ENCODE data around the gene SIRT2. TPM values are rescaled to one million over a fixed set of nuclear protein-coding genes. Genes with fewer than 3 reads are reported as not detected.

Gene SIRT2
- total RNA-seq, 2 experiments from 2014 or later, result 25.5 to 32.1 TPM

DNA sequence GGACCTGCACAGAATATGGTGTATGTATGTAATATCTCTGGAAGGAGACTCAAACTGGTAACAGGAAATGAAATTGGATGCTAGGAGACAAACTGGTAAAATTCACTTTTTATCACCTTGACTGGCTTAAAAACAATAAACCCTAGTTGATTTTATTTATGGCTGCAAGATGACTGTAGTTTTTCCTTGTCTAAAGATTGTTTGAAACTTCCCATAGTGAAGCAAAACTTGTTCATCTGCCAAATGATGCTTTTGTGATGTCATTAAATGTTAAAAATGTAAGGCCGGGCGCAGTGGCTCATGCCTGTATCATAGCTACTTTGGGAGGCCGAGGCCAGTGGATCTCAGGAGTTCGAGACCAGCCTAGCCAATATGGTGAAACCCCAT lies 65.3 kb downstream of the SIRT2 start:
- Histone ChIP-seq H3K36me3 (ENCODE audit: insufficient read depth, low read length) (peaks cover 50% of the 10 kb centered on the region), H3K4me1 (ENCODE audit: insufficient read depth, low read length, poor library complexity, severe bottlenecking) (peaks cover 17% of the 10 kb centered on the region), H3K4me2 (ENCODE audit: low read length) (no peak overlapping the region), H3K27ac (ENCODE audit: low read depth, low read length, poor library complexity, severe bottlenecking) (no peak overlapping the region), H3K79me2 (ENCODE audit: insufficient read depth, low read depth, low read length) (peaks cover 7% of the 10 kb centered on the region; the same call in 1 of the 2 replicates), H3K4me3 (ENCODE audit: low read depth, low read length, poor library complexity, severe bottlenecking) (no peak overlapping the region), H4K20me1 (ENCODE audit: insufficient read depth, low read length) (no peaks in the 10 kb centered on the region), H3K9me3 (ENCODE audit: low read length) (no peaks in the 10 kb centered on the region), H2AFZ (ENCODE audit: low read length) (no peak overlapping the region), H3K9me2 (ENCODE audit: insufficient read depth, low read length) (no peaks in the 10 kb centered on the region)
- DNase-seq (ENCODE audit: low spot score), result no peak
- no TSS peak for BruUV-seq (replicated peaks)
- POLR2A ChIA-PET, result no interaction called here
- TF ChIP-seq CTCF (conservative IDR thresholded peaks at IDR 0.05; ENCODE audit: low read length) (no peak), EZH2phosphoT487 (IDR thresholded peaks at IDR 0.05; ENCODE audit: borderline replicate concordance, low read depth, low read length) (no peak)
- CTCF ChIA-PET (ENCODE audit: unreplicated experiment), result no interaction called here
- intact Hi-C loops (cut with micrococcal nuclease; ENCODE audit: unreplicated experiment), result no loop called here

DNA sequence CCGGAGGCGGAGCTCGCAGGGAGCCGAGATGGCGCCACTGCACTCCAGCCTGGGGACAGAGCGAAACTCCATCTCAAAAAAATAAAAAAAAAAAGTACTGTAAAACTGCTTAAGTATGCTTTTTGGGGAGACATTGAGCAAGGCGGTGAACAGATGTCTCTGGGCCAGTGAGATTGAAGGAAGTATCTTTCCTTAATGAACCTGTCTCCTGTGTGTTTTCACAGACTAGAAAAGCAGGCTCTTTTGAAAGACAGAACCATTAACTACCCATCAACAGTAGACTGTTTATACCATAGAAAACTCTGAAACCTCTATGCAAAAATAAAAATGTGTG lies 66.4 kb downstream of the SIRT2 start:
- Histone ChIP-seq H4K20me1 (ENCODE audit: insufficient read depth, low read length) (no peaks in the 10 kb centered on the region), H3K4me3 (ENCODE audit: low read depth, low read length, poor library complexity, severe bottlenecking) (no peak overlapping the region), H3K4me2 (ENCODE audit: low read length) (no peak overlapping the region), H2AFZ (ENCODE audit: low read length) (no peak overlapping the region), H3K79me2 (ENCODE audit: insufficient read depth, low read depth, low read length) (peaks cover 7% of the 10 kb centered on the region; the same call in 1 of the 2 replicates), H3K4me1 (ENCODE audit: insufficient read depth, low read length, poor library complexity, severe bottlenecking) (peaks cover 17% of the 10 kb centered on the region), H3K9me2 (ENCODE audit: insufficient read depth, low read length) (no peaks in the 10 kb centered on the region), H3K27ac (ENCODE audit: low read depth, low read length, poor library complexity, severe bottlenecking) (no peak overlapping the region), H3K36me3 (ENCODE audit: insufficient read depth, low read length) (peaks cover 49% of the 10 kb centered on the region), H3K9me3 (ENCODE audit: low read length) (no peaks in the 10 kb centered on the region)
- ChIA-PET POLR2A (interaction anchor here (0.6 to 1.3 kb wide), 3 partner anchors 11 to 1086 kb away, joined by 4 read pairs; no protein-coding TSS in a partner anchor), CTCF (ENCODE audit: unreplicated experiment) (no interaction called here)
- TF ChIP-seq EZH2phosphoT487 (IDR thresholded peaks at IDR 0.05; ENCODE audit: borderline replicate concordance, low read depth, low read length), result no peak
- TF ChIP-seq CTCF (conservative IDR thresholded peaks at IDR 0.05; ENCODE audit: low read length), result no peak
- BruUV-seq (replicated peaks), result no TSS peak
- DNase-seq (ENCODE audit: low spot score), result no peak
- intact Hi-C loops (cut with micrococcal nuclease; ENCODE audit: unreplicated experiment), result no loop called here

GRCh38 chr19:38831142-38831605 lies 68.2 kb downstream of the SIRT2 start:
- H3K4me2 ChIP-seq (ENCODE audit: low read length), result peak overlapping the region; percentile 100
- H3K36me3 ChIP-seq (ENCODE audit: insufficient read depth, low read length), result peaks cover 40% of the 10 kb centered on the region
- no peaks in the 10 kb centered on the region for H4K20me1 ChIP-seq (ENCODE audit: insufficient read depth, low read length)
- H3K4me3 ChIP-seq (ENCODE audit: low read depth, low read length, poor library complexity, severe bottlenecking), result peak overlapping the region; percentile 85
- no peak for TF ChIP-seq CTCF (conservative IDR thresholded peaks at IDR 0.05; ENCODE audit: low read length)
- no peak for TF ChIP-seq EZH2phosphoT487 (IDR thresholded peaks at IDR 0.05; ENCODE audit: borderline replicate concordance, low read depth, low read length)
- peaks cover 17% of the 10 kb centered on the region for H3K4me1 ChIP-seq (ENCODE audit: insufficient read depth, low read length, poor library complexity, severe bottlenecking)
- H3K79me2 ChIP-seq (ENCODE audit: insufficient read depth, low read depth, low read length), result peaks cover 7% of the 10 kb centered on the region; the same call in 1 of the 2 replicates
- peak overlapping the region; percentile 57 for H3K27ac ChIP-seq (ENCODE audit: low read depth, low read length, poor library complexity, severe bottlenecking)
- intact Hi-C loops (cut with micrococcal nuclease; ENCODE audit: unreplicated experiment), result no loop called here
- POLR2A ChIA-PET, result interaction anchor here (0.7 to 1.0 kb wide), 5 partner anchors 17 to 1812 kb away, joined by 3 to 5 read pairs (median 3); no protein-coding TSS in a partner anchor
- H3K9me3 ChIP-seq (ENCODE audit: low read length), result no peaks in the 10 kb centered on the region
- H3K9me2 ChIP-seq (ENCODE audit: insufficient read depth, low read length), result no peaks in the 10 kb centered on the region
- CTCF ChIA-PET (ENCODE audit: unreplicated experiment), result no interaction called here
- H2AFZ ChIP-seq (ENCODE audit: low read length), result peak overlapping the region; percentile 95
- DNase-seq (ENCODE audit: low spot score), result peak; percentile 62
- BruUV-seq (replicated peaks), result TSS peak; percentile 56
